GM12801 (cell line): ENCODE data around the gene NANOS1.

Experiments
- TF ChIP-seq, protein P1 (sequence below): IDR thresholded peaks from one replicate; pipeline ENCODE4 v1.5.1; 2011; ENCODE audit warnings: control low read depth; ENCODE audit not compliant: insufficient read length; ENCODE audit errors: extremely low read depth

NANOS1 gene

DNA sequence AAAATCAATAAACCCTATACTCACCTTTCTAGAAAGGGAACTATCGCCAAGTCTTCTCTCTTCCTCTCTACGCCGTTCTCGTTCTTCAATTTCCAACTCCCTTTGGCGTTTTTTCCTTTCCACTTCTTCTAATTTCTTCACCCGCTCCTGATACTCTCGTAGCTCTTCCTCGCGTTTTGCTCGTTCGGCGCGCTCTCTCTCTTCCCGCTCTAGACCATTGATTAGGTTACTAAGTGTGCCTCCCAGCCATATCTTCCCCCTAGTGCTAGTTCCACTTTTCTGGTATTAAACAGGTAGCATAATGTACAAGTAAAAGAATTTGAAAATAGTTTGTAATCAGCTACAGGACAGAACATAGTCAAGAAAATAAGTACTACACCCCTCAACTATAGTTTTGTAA, 20.3 kb downstream of the NANOS1 start:
- TF ChIP-seq, protein P1, sequence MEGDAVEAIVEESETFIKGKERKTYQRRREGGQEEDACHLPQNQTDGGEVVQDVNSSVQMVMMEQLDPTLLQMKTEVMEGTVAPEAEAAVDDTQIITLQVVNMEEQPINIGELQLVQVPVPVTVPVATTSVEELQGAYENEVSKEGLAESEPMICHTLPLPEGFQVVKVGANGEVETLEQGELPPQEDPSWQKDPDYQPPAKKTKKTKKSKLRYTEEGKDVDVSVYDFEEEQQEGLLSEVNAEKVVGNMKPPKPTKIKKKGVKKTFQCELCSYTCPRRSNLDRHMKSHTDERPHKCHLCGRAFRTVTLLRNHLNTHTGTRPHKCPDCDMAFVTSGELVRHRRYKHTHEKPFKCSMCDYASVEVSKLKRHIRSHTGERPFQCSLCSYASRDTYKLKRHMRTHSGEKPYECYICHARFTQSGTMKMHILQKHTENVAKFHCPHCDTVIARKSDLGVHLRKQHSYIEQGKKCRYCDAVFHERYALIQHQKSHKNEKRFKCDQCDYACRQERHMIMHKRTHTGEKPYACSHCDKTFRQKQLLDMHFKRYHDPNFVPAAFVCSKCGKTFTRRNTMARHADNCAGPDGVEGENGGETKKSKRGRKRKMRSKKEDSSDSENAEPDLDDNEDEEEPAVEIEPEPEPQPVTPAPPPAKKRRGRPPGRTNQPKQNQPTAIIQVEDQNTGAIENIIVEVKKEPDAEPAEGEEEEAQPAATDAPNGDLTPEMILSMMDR = no peak

DNA sequence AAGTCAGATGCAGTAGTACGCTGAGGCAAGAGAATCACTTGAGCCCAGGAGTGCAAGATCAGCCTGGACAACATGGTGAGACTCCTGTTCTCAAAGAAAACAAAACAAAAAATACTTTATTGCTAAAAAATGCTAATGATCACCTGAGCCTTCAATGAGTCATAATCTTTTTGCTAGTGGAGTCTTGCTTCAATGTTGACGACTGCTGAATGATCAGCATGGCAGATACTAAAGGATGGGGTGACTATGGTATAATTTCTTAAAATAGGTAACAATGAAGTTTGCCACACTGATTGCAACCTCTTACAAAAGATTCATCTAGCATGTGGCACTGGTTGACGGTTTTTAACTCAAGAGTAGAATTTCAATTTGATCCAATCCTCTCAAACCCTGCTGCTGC, 22.3 kb downstream of the NANOS1 start:
- TF ChIP-seq, protein P1 = no peak

DNA sequence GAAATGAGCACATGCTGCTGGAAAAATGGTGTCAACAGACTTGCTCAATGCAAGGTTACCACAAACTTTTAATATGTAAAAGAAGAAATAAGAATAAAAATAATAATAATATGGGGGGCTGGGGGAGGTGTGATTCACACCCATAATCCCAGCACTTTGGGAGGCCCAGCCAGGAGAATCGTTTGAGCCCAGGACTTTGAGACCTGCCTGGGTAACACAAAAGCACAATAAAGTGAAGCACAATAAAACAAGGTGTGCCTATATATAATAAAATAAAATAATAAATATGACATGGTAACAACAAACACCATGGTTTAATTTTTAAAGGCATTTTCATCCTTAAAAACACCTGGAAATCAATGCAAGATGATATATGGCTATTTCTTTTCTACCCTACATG, 26.0 kb downstream of the NANOS1 start:
- TF ChIP-seq, protein P1 = no peak

DNA sequence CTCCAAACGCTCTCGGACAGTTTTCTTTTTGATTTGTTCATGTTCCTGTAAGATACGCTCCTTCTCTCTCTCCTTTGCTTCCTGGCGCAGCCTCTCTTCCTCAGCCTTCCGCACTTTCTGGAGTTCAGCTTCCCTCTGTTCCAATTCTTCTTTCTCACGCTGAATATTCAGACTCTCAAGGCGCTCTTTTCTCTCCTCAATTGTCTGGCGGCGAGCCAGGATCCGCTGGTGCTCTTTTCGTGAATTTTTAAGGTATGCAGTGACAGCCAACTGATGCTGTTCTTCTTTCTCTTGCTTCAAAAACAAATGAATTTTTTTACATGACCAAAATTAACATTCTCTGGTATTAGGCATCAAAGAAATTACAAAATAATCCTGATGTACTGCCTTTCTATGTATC, 28.5 kb downstream of the NANOS1 start:
- TF ChIP-seq, protein P1 = no peak

DNA sequence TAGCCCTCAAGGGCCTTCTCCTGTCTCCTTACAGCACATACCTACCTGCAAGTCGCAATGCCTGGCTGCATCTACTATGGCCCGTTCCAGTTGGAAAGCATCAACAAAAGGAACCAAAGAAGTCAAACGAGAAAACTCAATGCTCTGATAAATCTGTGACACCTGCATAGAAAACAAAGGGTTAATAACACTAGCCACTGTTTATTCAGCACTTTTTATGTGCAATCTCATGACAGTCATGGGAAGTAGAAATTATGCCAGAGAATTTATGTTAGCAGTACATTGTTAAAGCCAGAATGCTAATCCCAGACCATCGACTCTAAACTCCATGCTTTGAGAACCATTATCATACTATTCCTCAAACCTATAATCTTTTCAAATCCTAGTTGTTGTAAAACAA, 30.0 kb downstream of the NANOS1 start:
- TF ChIP-seq, protein P1 = no peak

DNA sequence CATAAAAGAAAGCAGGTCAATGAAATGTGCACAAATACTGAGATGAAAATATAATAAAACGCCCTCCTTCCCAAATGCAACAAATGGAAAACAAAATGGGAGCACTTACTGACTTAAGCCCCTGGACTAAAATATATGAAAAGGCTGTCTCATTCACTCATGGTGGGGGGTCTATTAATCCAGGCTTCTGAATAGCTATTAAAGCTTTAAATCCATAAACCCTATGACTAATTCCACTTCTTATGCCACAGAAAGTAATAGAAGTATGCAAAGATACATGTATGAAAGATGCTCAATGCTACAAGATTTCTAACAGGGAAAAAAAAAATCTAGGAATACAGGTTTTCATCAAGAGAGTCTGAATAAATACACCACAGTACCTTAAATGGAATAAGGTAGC, 30.6 kb downstream of the NANOS1 start:
- TF ChIP-seq, protein P1 = no peak

DNA sequence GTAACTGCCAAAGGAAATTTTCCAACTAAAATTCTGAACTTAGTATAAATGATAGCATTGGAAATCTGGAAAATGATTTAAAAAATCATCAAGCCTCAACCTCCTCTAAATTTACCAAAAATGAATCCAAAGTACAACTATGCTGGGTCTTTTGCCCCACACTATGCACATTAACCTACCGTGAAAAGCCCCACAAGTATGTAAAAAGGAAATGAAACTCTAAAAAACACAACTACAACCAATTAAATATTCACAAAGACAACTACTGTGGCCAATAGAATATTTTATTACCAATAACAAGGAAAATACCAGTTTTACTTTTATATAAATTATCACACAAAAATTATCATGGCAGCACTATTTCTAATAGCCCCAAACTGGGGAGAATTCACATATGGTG, 31.8 kb downstream of the NANOS1 start:
- TF ChIP-seq, protein P1 = no peak

DNA sequence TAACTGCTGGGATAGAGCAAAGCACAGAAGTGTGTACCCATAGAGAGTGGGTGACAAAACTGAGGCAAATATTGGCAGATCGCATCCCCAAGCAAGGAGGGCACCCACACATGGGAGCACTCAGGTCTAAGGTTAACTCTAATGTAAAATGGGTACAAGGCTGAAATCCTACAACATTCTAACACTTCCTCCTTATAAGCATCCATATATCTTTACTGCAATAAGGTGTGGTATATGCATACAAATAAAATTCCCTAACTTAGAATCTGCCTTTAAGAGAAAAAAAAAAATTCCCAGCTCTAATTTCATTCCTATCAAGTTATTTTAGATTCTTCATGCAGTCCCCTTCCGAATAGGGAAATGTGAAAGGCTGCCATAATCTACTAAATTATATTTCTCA, 32.4 kb downstream of the NANOS1 start:
- TF ChIP-seq, protein P1 = no peak
